OCI-LY7 (cell line): ENCODE data around the gene ADAMTS17. TPM values are rescaled to one million over a fixed set of nuclear protein-coding genes. Genes with fewer than 3 reads are reported as not detected.

Experiments
- BruUV-seq: library from RNA; stranded (reverse); fragments of 400-500 nt; replicated peaks from 2 replicates; lab custom pipeline; 2021; lab: Mats Ljungman, UMichigan
- CTCF ChIA-PET: fragments of 300-600 bp; sonication (Branson Sonifier 250); formaldehyde crosslinking; loops from one replicate; lab custom pipeline; 2022; ENCODE audit warnings: antibody characterized with exemption; ENCODE audit not compliant: unreplicated experiment; lab: Charles Lee
- POLR2A ChIA-PET: fragments of 300-600 bp; sonication (Branson Sonifier 250); formaldehyde crosslinking; loops from one replicate; lab custom pipeline; 2022; ENCODE audit warnings: antibody characterized with exemption; lab: Charles Lee
- DNase-seq: peaks from one replicate; pipeline ENCODE4 v3.0.0-alpha.2; 2015; ENCODE audit warnings: low spot score
- H2AFZ ChIP-seq: fragments of 200-600 bp; sonication (generic), shearing (Covaris generic); 2 replicates; pipeline ENCODE4 v1.6.1; 2014; ENCODE audit warnings: mild to moderate bottlenecking, antibody characterized with exemption, low read length, moderate library complexity
- H3K27ac ChIP-seq: fragments of 200-600 bp; sonication (generic); 2 replicates; pipeline ENCODE4 v1.5.1; 2014; ENCODE audit warnings: mixed run types, low read depth, mild to moderate bottlenecking, moderate library complexity, low read length, inconsistent platforms; ENCODE audit not compliant: poor library complexity, severe bottlenecking
- H3K36me3 ChIP-seq: fragments of 200-600 bp; sonication (generic); 2 replicates; pipeline ENCODE4 v1.6.1; 2014; ENCODE audit warnings: mild to moderate bottlenecking, antibody characterized with exemption, low read length, moderate library complexity, mixed read lengths; ENCODE audit not compliant: insufficient read depth
- H3K4me1 ChIP-seq: fragments of 200-600 bp; sonication (generic); 2 replicates; pipeline ENCODE4 v1.5.1; 2014; ENCODE audit warnings: mild to moderate bottlenecking, low read length; ENCODE audit not compliant: insufficient read depth, poor library complexity, severe bottlenecking
- H3K4me2 ChIP-seq: fragments of 200-600 bp; sonication (generic); 2 replicates; pipeline ENCODE4 v1.6.1; 2014; ENCODE audit warnings: mild to moderate bottlenecking, low read length
- H3K4me3 ChIP-seq: fragments of 200-600 bp; sonication (generic); 2 replicates; pipeline ENCODE4 v1.5.1; 2014; ENCODE audit warnings: mild to moderate bottlenecking, low read depth, low read length; ENCODE audit not compliant: poor library complexity, severe bottlenecking
- H3K79me2 ChIP-seq: fragments of 200-600 bp; sonication (generic); 2 replicates; pipeline ENCODE4 v1.6.1; 2016; ENCODE audit warnings: low read depth, mild to moderate bottlenecking, low read length, moderate library complexity, mixed read lengths; ENCODE audit not compliant: insufficient read depth
- H3K9me2 ChIP-seq: fragments of 200-600 bp; sonication (generic); 2 replicates; pipeline ENCODE4 v1.6.1; 2016; ENCODE audit warnings: mild to moderate bottlenecking, low read length, mixed read lengths; ENCODE audit not compliant: insufficient read depth
- H3K9me3 ChIP-seq: fragments of 200-600 bp; sonication (generic); 2 replicates; pipeline ENCODE4 v1.6.1; 2014; ENCODE audit warnings: mild to moderate bottlenecking, mixed run types, low read length, mixed read lengths
- H4K20me1 ChIP-seq: fragments of 200-600 bp; sonication (generic); 2 replicates; pipeline ENCODE4 v1.6.1; 2014; ENCODE audit warnings: mild to moderate bottlenecking, antibody characterized with exemption, low read length, moderate library complexity, mixed read lengths; ENCODE audit not compliant: insufficient read depth
- EZH2phosphoT487 ChIP-seq: fragments of 200-600 bp; sonication (generic); IDR thresholded peaks from 2 replicates; pipeline ENCODE4 v1.6.1; 2018; ENCODE audit warnings: low read depth, borderline replicate concordance, mild to moderate bottlenecking, mixed run types, antibody characterized with exemption, low read length, moderate library complexity, mixed read lengths
- intact Hi-C: fragments of 100-400 bp; cut with micrococcal nuclease; formaldehyde crosslinking; loops from one replicate; pipeline ENCODE4 v1.10.0; 2022; ENCODE audit not compliant: unreplicated experiment
- total RNA-seq, 2 experiments: library from RNA; depleted of rRNA in 1 of 2; stranded (reverse); fragments of >200 nt in 1 of 2; shearing (Covaris generic) in 1 of 2; gene quantifications; 2 replicates each; pipeline ENCODE4 v1.2.3, GENCODE V29; 2014 to 2022
- TF ChIP-seq, protein P1 (sequence below): fragments of 200-600 bp; sonication (generic); conservative IDR thresholded peaks from 2 replicates; pipeline ENCODE4 v1.5.1; 2014; ENCODE audit warnings: mild to moderate bottlenecking, antibody characterized with exemption, low read length, moderate library complexity, mixed read lengths

The ADAMTS17 gene
- total RNA-seq, 2 experiments from 2014 or later, result not detected

DNA sequence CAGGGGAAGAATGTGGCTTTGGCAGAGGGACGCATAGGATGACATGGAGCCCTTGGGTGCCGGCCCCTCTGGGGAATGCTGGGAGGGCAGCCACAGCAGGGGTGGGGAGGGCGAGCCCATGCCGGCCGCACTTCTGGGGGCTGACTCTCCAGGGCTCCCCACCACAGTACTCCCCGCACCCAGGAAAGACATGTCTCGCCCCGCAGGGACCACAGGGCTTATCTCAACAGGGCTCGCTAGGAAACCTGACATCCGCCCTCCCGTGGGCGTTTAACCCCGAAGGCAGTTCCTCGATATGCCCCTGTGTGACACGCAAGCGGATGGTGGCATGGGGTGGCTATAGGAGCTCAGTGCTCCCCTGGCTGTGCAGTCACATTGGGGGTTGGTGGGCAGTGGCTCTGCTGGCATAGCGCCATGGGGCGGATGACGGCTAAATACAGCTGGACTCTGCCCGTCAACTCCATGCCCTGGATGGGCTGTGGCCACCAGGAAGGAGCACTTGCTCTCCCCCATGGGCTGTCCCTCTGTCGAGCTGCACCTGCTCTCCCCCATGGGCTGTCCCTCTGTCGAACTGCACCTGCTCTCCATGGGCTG lies 141.4 kb downstream of the ADAMTS17 start:
- Histone ChIP-seq H3K79me2 (no peaks in the 10 kb centered on the region), H3K4me2 (peak overlapping the region; percentile 65; the same call in 1 of the 2 replicates), H3K4me1 (peaks cover 40% of the 10 kb centered on the region), H3K9me3 (no peaks in the 10 kb centered on the region), H4K20me1 (no peaks in the 10 kb centered on the region), H3K9me2 (no peaks in the 10 kb centered on the region), H3K36me3 (no peaks in the 10 kb centered on the region), H3K27ac (peak overlapping the region; percentile 77), H3K4me3 (no peak overlapping the region), H2AFZ (peak overlapping the region; percentile 81; the same call in 1 of the 2 replicates)
- no peak for DNase-seq
- ChIA-PET CTCF (interaction anchor here (0.6 kb wide), 1 partner anchor 287 kb away, joined by 5 read pairs; no protein-coding TSS in a partner anchor), POLR2A (no interaction called here)
- intact Hi-C loops, result loop anchor here (10.0 kb wide), 1 partner anchor 134 kb away; no protein-coding TSS in a partner anchor
- TF ChIP-seq, protein P1, sequence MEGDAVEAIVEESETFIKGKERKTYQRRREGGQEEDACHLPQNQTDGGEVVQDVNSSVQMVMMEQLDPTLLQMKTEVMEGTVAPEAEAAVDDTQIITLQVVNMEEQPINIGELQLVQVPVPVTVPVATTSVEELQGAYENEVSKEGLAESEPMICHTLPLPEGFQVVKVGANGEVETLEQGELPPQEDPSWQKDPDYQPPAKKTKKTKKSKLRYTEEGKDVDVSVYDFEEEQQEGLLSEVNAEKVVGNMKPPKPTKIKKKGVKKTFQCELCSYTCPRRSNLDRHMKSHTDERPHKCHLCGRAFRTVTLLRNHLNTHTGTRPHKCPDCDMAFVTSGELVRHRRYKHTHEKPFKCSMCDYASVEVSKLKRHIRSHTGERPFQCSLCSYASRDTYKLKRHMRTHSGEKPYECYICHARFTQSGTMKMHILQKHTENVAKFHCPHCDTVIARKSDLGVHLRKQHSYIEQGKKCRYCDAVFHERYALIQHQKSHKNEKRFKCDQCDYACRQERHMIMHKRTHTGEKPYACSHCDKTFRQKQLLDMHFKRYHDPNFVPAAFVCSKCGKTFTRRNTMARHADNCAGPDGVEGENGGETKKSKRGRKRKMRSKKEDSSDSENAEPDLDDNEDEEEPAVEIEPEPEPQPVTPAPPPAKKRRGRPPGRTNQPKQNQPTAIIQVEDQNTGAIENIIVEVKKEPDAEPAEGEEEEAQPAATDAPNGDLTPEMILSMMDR, result no peak
- TF ChIP-seq EZH2phosphoT487, result no peak
- no TSS peak for BruUV-seq

DNA sequence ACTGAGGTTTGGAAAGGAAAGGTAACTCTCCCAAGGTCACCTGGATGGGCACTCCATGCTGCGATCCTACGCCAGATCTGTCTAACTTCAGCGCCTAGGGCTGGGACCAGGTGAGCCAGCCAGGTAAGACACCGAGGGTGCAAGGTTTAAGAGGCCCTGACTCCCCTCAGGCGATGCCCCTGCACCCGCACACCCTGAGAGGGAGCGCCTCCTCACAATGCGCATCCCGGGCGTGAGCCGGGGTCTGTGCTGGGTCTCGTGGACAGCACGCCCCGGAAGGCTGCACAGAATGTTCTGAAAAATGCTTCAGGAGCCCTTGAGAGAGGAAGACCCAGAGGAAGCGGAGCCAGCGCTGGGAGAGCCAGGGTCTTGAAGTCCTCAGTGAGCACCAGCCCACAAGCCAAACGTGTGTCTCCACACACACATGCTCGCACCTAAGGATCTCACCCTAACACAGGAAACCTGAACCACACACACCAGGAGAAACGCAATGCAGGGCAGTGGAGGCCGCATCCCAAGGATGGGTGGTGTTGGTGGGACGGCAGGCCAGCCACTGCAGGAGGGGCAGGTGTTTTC lies 142.0 kb downstream of the ADAMTS17 start:
- intact Hi-C loops, result loop anchor here (10.0 kb wide), 1 partner anchor 135 kb away; no protein-coding TSS in a partner anchor
- Histone ChIP-seq H3K4me1 (peaks cover 40% of the 10 kb centered on the region), H3K79me2 (no peaks in the 10 kb centered on the region), H2AFZ (no peak overlapping the region), H3K9me2 (no peaks in the 10 kb centered on the region), H3K4me3 (no peak overlapping the region), H3K36me3 (no peaks in the 10 kb centered on the region), H3K4me2 (no peak overlapping the region), H3K27ac (no peak overlapping the region), H4K20me1 (no peaks in the 10 kb centered on the region), H3K9me3 (no peaks in the 10 kb centered on the region)
- TF ChIP-seq EZH2phosphoT487, result no peak
- TF ChIP-seq, protein P1, result no peak
- ChIA-PET CTCF (no interaction called here), POLR2A (no interaction called here)
- BruUV-seq, result no TSS peak
- no peak for DNase-seq

DNA sequence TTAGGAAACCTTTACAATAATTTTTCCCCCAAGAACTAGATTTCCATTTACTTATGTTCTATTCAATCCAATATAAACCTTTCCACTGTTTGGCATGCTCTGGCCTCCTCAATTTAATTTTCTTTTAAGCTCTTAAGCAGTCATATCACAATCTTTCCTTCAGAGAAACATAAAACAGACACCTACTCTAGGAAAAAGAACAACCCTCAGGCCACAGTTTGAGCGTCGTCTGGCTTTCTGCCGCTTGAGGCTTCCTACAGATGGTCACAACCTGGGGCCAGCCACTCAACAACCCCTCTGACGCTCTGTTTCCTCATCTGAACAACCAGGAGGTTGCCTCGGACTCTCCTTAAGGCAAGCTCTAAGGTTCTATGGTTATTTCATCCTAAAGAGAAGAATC lies 143.3 kb downstream of the ADAMTS17 start:
- Histone ChIP-seq H3K36me3 (no peaks in the 10 kb centered on the region), H3K4me1 (peaks cover 40% of the 10 kb centered on the region), H3K4me2 (no peak overlapping the region), H3K9me2 (no peaks in the 10 kb centered on the region), H2AFZ (peak overlapping the region; percentile 33; the same call in 1 of the 2 replicates), H4K20me1 (no peaks in the 10 kb centered on the region), H3K9me3 (no peaks in the 10 kb centered on the region), H3K79me2 (no peaks in the 10 kb centered on the region), H3K4me3 (no peak overlapping the region), H3K27ac (no peak overlapping the region)
- DNase-seq, result no peak
- TF ChIP-seq EZH2phosphoT487, result no peak
- TF ChIP-seq, protein P1, result no peak
- intact Hi-C loops, result no loop called here
- BruUV-seq, result no TSS peak
- ChIA-PET CTCF (no interaction called here), POLR2A (no interaction called here)
